Stimulated activated CD8-positive, alpha-beta memory T cell treated with anti-CD3 and anti-CD28 coated beads, Interleukin-12 subunit alpha, Interleukin-12 subunit beta, amount 100 ng/mL, for 24 hours (primary cell): ENCODE measurements around the gene STAMBP.

Experiments used
- DNase-seq: peaks from one replicate; pipeline ENCODE4 v3.0.0-alpha.2; 2020; ENCODE audit errors: extremely low read depth

Gene STAMBP

GRCh38 chr2:73906847-73907505, 78.2 kb downstream of the STAMBP start:
- DNase-seq: no peak

GRCh38 chr2:73907840-73908452, 79.2 kb downstream of the STAMBP start:
- no peak for DNase-seq

- no peak for DNase-seq
Measured at GRCh38 chr2:73908689-73909652, 80.2 kb downstream of the STAMBP start.

GRCh38 chr2:73910873-73911547, 82.2 kb downstream of the STAMBP start:
- DNase-seq: no peak

- DNase-seq: no peak
Measured at GRCh38 chr2:73911548-73912208, 82.9 kb downstream of the STAMBP start.

GRCh38 chr2:73913414-73914054, 84.8 kb downstream of the STAMBP start:
- no peak for DNase-seq

- no peak for DNase-seq
Measured at GRCh38 chr2:73914667-73915066, 85.9 kb downstream of the STAMBP start.

GRCh38 chr2:73915437-73915993, 86.8 kb downstream of the STAMBP start:
- no peak for DNase-seq

- no peak for DNase-seq
Measured at GRCh38 chr2:73916666-73917065, 87.9 kb downstream of the STAMBP start.

- no peak for DNase-seq
Measured at GRCh38 chr2:73917296-73917695, 88.5 kb downstream of the STAMBP start.

- DNase-seq: no peak
Measured at GRCh38 chr2:73917696-73918207, 89.0 kb downstream of the STAMBP start.

- no peak for DNase-seq
Measured at GRCh38 chr2:73918856-73919255, 90.1 kb downstream of the STAMBP start.

- no peak for DNase-seq
Measured at GRCh38 chr2:73919596-73920228, 91.0 kb downstream of the STAMBP start.

- DNase-seq: no peak
Measured at GRCh38 chr2:73920577-73921545, 92.1 kb downstream of the STAMBP start.

GRCh38 chr2:73921581-73921980, 92.8 kb downstream of the STAMBP start:
- DNase-seq: no peak

GRCh38 chr2:73922681-73923080, 93.9 kb downstream of the STAMBP start:
- DNase-seq: no peak
